HG03280 (cell line): ENCODE measurements around the gene LTF.
"Not testable (repeated sequence)": the region's sequence is repeated elsewhere in the genome, so short reads cannot be mapped to it uniquely, and the experiment has no call there.

Source experiments
- ATAC-seq: cut with Tn5 transposase; IDR thresholded peaks from one replicate; pipeline ENCODE4 v1.9.1; 2021; ENCODE audit warnings: mild to moderate bottlenecking, moderate library complexity; ENCODE audit not compliant: unreplicated experiment

The LTF gene

GRCh38 chr3:46398186-46398955 lies 66.3 kb downstream of the LTF start:
- no peak for ATAC-seq

GRCh38 chr3:46397111-46397510 lies 67.6 kb downstream of the LTF start:
- ATAC-seq, result no peak

- no peak for ATAC-seq
Measured at GRCh38 chr3:46395766-46396530, 68.8 kb downstream of the LTF start.

- ATAC-seq, result no peak
Measured at GRCh38 chr3:46395210-46395661, 69.5 kb downstream of the LTF start.

GRCh38 chr3:46393554-46394434 lies 70.9 kb downstream of the LTF start:
- no peak for ATAC-seq

GRCh38 chr3:46393011-46393410 lies 71.7 kb downstream of the LTF start:
- no peak for ATAC-seq

- not testable (repeated sequence) for ATAC-seq
Measured at GRCh38 chr3:46391526-46391925, 73.2 kb downstream of the LTF start.

GRCh38 chr3:46389306-46389705 lies 75.4 kb downstream of the LTF start:
- no peak for ATAC-seq

- not testable (repeated sequence) for ATAC-seq
Measured at GRCh38 chr3:46388847-46389246, 75.9 kb downstream of the LTF start.

- ATAC-seq, result no peak
Measured at GRCh38 chr3:46386205-46386604, 78.5 kb downstream of the LTF start.
